Testis (tissue), 3 donors: ENCODE data around the gene SEPSECS. TPM values are rescaled to one million over a fixed set of nuclear protein-coding genes. Genes with fewer than 3 reads are reported as not detected.

Experiments
- DNase-seq: peaks from one replicate; pipeline ENCODE4 v3.0.0-alpha.2; 2019
- H3K27ac ChIP-seq, 2 donors: fragments of 200-600 bp; sonication (generic); one replicate each; pipeline ENCODE4 v1.5.1; 2019
- H3K27me3 ChIP-seq: fragments of 200-600 bp; sonication (generic); one replicate; pipeline ENCODE4 v1.5.1; 2019
- H3K36me3 ChIP-seq: fragments of 200-600 bp; sonication (generic); one replicate; pipeline ENCODE4 v1.5.1; 2017; ENCODE audit warnings: low read depth; ENCODE audit errors: missing control alignments
- H3K4me1 ChIP-seq: fragments of 200-600 bp; sonication (generic); one replicate; pipeline ENCODE4 v1.5.1; 2019
- H3K4me3 ChIP-seq, 2 donors: fragments of 200-600 bp; sonication (generic); one replicate each; pipeline ENCODE4 v1.5.1; 2017 to 2019
- H3K9me3 ChIP-seq: fragments of 200-600 bp; sonication (generic); one replicate; pipeline ENCODE4 v1.5.1; 2017
- POLR2A ChIP-seq: fragments of 450-650 bp; IDR thresholded peaks from one replicate; pipeline ENCODE4 v1.6.1; 2017; ENCODE audit warnings: antibody characterized with exemption, mild to moderate bottlenecking, moderate library complexity
- WGBS, 2 donors: methylation state at CpG; one replicate each; pipeline ENCODE4 v1.1.5; 2018; 5-methylcytosine and 5-hydroxymethylcytosine counted together
- intact Hi-C: fragments of 100-400 bp; cut with DNase I; formaldehyde crosslinking; loops from one replicate; pipeline ENCODE4 v1.15.1; 2023; ENCODE audit warnings: low total_unique reads
- polyA plus RNA-seq: library from polyadenylated mRNA; stranded (reverse); fragments of 350-450 nt; fragmentation: Illumina TruSeq; extraction: RNeasy Lipid Tissue Mini Kit (QIAGEN cat#74804); gene quantifications from one replicate; pipeline ENCODE4 v1.2.3, GENCODE V29; 2014; ENCODE audit warnings: low read depth, low replicate concordance; ENCODE audit not compliant: insufficient read depth
- total RNA-seq, 2 donors: library from RNA; depleted of rRNA; stranded (reverse); fragments of >200 nt; gene quantifications; one replicate each; pipeline ENCODE4 v1.2.3, GENCODE V29; 2016
- TF ChIP-seq, protein P1 (sequence below), 3 experiments: fragments of 450-650 bp in 2 of 3; fragments of 200-600 bp in 1 of 3; sonication (generic) in 1 of 3; IDR thresholded peaks; one replicate each; pipeline ENCODE4 v1.5.1; 2016 to 2019; ENCODE audit warnings: antibody characterized with exemption in 3 of 3, mild to moderate bottlenecking in 2 of 3, moderate library complexity in 1 of 3

Gene SEPSECS
- total and polyA plus RNA-seq, 3 donors from 2014 or later: 12.7 to 18.3 (median 18.2) TPM

GRCh38 chr4:25095837-25096236, 64.4 kb downstream of the SEPSECS start:
- Histone ChIP-seq H3K4me3 (no peak overlapping the region), H3K27me3 (no peaks in the 10 kb centered on the region), H3K9me3 (no peaks in the 10 kb centered on the region), H3K4me1 (peaks cover 19% of the 10 kb centered on the region), H3K36me3 (no peaks in the 10 kb centered on the region), H3K27ac (no peak overlapping the region)
- DNase-seq: no peak
- WGBS, 2 donors: 82 to 83% methylated on average over 18 to 24 of the region's 24 CpGs
- intact Hi-C loops: no loop called here
- TF ChIP-seq, protein P1, sequence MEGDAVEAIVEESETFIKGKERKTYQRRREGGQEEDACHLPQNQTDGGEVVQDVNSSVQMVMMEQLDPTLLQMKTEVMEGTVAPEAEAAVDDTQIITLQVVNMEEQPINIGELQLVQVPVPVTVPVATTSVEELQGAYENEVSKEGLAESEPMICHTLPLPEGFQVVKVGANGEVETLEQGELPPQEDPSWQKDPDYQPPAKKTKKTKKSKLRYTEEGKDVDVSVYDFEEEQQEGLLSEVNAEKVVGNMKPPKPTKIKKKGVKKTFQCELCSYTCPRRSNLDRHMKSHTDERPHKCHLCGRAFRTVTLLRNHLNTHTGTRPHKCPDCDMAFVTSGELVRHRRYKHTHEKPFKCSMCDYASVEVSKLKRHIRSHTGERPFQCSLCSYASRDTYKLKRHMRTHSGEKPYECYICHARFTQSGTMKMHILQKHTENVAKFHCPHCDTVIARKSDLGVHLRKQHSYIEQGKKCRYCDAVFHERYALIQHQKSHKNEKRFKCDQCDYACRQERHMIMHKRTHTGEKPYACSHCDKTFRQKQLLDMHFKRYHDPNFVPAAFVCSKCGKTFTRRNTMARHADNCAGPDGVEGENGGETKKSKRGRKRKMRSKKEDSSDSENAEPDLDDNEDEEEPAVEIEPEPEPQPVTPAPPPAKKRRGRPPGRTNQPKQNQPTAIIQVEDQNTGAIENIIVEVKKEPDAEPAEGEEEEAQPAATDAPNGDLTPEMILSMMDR (IDR thresholded peaks at IDR 0.05): no peak
- no peak for TF ChIP-seq POLR2A

GRCh38 chr4:25092139-25092538, 68.1 kb downstream of the SEPSECS start:
- Histone ChIP-seq H3K9me3 (no peaks in the 10 kb centered on the region), H3K27ac (no peak overlapping the region), H3K27me3 (no peaks in the 10 kb centered on the region), H3K4me3 (no peak overlapping the region), H3K36me3 (no peaks in the 10 kb centered on the region), H3K4me1 (peaks cover 19% of the 10 kb centered on the region)
- TF ChIP-seq, protein P1 (IDR thresholded peaks at IDR 0.05): no peak
- no peak for TF ChIP-seq POLR2A
- no peak for DNase-seq
- 52 to 54% methylated on average over 3 of the region's 3 CpGs for WGBS, 2 donors
- intact Hi-C loops: no loop called here

GRCh38 chr4:25090516-25090915, 69.7 kb downstream of the SEPSECS start:
- no peaks in the 10 kb centered on the region for H3K27me3 ChIP-seq
- no peaks in the 10 kb centered on the region for H3K9me3 ChIP-seq
- H3K4me1 ChIP-seq: peaks cover 19% of the 10 kb centered on the region
- intact Hi-C loops: no loop called here
- H3K36me3 ChIP-seq: no peaks in the 10 kb centered on the region
- DNase-seq: no peak
- no peak overlapping the region for H3K27ac ChIP-seq
- no peak overlapping the region for H3K4me3 ChIP-seq
- 85 to 96% methylated on average over 2 of the region's 2 CpGs for WGBS, 2 donors
- no peak for TF ChIP-seq POLR2A
- TF ChIP-seq, protein P1 (IDR thresholded peaks at IDR 0.05): no peak

GRCh38 chr4:25089051-25089763, 71.0 kb downstream of the SEPSECS start:
- H3K9me3 ChIP-seq: no peaks in the 10 kb centered on the region
- peaks cover 15% of the 10 kb centered on the region for H3K4me1 ChIP-seq
- 34 to 39% methylated on average over 14 of the region's 14 CpGs for WGBS, 2 donors
- peak overlapping the region in 1 of 2 donors; percentile 15 for H3K4me3 ChIP-seq
- no peaks in the 10 kb centered on the region for H3K27me3 ChIP-seq
- no peaks in the 10 kb centered on the region for H3K36me3 ChIP-seq
- TF ChIP-seq, protein P1 (IDR thresholded peaks at IDR 0.05): no peak
- TF ChIP-seq POLR2A: no peak
- intact Hi-C loops: no loop called here
- no peak overlapping the region for H3K27ac ChIP-seq
- DNase-seq: no peak
